ENCODE data around the gene CENPX. TPM values are rescaled to one million over a fixed set of nuclear protein-coding genes. Genes with fewer than 3 reads are reported as not detected.
A peak's percentile ranks its signal among the peaks of the same experiment; 100 is the strongest.

The CENPX gene
- total and polyA plus RNA-seq, 2 of the 13 experiments (the other 11 are each of a cell fraction or from before 2014, with no cell fraction given), result 92.7 to 170 TPM

DNA sequence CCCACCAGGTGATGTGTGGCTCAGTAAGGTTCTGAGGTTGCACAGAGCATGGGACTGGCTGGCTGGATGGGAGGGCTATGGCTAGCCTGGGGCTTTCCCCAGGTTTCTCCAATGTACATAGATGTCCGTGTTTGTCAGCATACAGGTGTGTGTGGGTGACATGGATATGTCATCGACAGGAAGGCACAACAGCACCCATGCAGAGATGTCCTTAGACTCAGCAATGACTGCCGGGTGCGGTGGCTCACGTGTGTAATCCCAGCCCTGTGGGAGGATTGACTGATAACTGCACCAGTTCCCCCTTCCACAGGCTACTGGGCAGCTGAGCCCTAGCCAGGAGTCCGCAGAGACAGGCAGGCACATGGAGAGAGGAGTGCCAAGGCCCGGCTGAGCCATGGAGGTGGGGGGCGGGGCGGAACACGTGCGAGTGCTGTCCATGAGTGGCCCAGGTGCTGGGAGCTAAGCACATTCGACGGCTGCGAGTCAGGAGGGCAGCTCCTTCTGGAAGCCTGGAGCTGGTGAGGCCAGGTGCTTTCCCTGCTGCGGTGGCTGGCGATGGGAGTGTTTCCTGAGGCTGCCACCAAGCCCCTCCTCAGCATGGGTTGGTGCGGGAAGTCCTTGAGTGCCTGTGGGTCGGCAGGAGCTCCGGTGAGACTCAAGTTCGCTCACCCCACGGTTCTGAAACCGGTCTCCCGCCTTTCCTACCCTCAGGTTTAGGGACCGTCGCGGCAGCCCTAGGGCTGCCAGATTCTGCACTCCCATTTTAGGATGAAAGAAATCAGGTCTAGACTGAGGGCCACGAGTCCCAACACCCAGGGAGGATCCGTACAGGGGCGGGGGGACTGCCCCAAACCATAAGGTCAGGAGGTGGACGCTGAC lies 46.1 kb downstream of the CENPX start:
- Histone ChIP-seq H3K4me3 (replicated peaks in 1 of 3; ENCODE audit: insufficient read depth in 1 of 3, low read depth in 2 of 3, low read length in 3 of 3) (peak overlapping the region; percentile 86 to 92 (median 87)), H3K27ac (ENCODE audit: extremely low read length, insufficient read depth, low read length) (peak overlapping the region; percentile 85), H3K9me3 (ENCODE audit: low read length) (peaks cover 13% of the 10 kb centered on the region), H3K79me2 (ENCODE audit: insufficient read depth, low read length) (peaks cover 26% of the 10 kb centered on the region), H3K27me3 (ENCODE audit: control insufficient read depth in 1 of 2, insufficient read depth in 2 of 2, low read length in 2 of 2) (no peaks in the 10 kb centered on the region), H3K4me2 (ENCODE audit: low read depth, low read length) (peak overlapping the region; percentile 97), H2AFZ (ENCODE audit: low read length) (no peak overlapping the region), H3K9ac (ENCODE audit: insufficient read depth, low read depth, low read length) (peak overlapping the region; percentile 95), H3K36me3 (replicated peaks in 1 of 2; ENCODE audit: control insufficient read depth in 1 of 2, insufficient read depth in 2 of 2, low read length in 2 of 2) (peaks cover 1 to 13% of the 10 kb centered on the region in 2 experiments; a peak in 4 of 5 replicates), H3K4me1 (ENCODE audit: insufficient read depth, low read length) (peaks cover 47% of the 10 kb centered on the region), H4K20me1 (ENCODE audit: insufficient read depth, low read length) (no peaks in the 10 kb centered on the region)
- ChIA-PET CTCF (ENCODE audit: low intra/inter-chr PET ratio, low total read pairs) (interaction anchor here (5.6 kb wide), 1 partner anchor 17 kb away, joined by 25 read pairs; the partner anchor contains the start of gene NOTUM), POLR2A (interaction anchor here (0.9 to 14.1 kb wide), 10 partner anchors 9 to 250 kb away, joined by 3 to 382 read pairs (median 4); partner anchors contain the start of genes CENPX, LRRC45 and NOTUM)
- peak; percentile 39 for ATAC-seq
- WGBS (ENCODE audit: low lambda C conversion rate), result 26% methylated on average over 25 of the region's 30 CpGs
- intact Hi-C loops (cut with micrococcal nuclease; ENCODE audit: unreplicated experiment) (loop anchor here (1.0 to 10.0 kb wide), 2 partner anchors 16 to 118 kb away; partner anchors contain the start of gene FASN), in situ Hi-C loops (cut with HindIII; ENCODE audit: extremely low pct_ligation_motif_present, low pct_unique_long_range_greater_than_20kb) (no loop called here)
- FAIRE-seq, result peak; percentile 12
- BruUV-seq (replicated peaks), result TSS peak; percentile 86
- no peak for DNase-seq (ENCODE audit: low spot score)
- TF ChIP-seq ZEB1 (IDR thresholded peaks at IDR 0.05; ENCODE audit: insufficient replicate concordance, low read depth), result no peak
- TF ChIP-seq ZNF562 (CRISPR knock-in tag; IDR thresholded peaks at IDR 0.05; ENCODE audit: borderline replicate concordance), result no peak
- TF ChIP-seq ZNF274 (CRISPR knock-in tag; IDR thresholded peaks at IDR 0.05), result no peak; the same call in none of the 2 replicates
- TF ChIP-seq ZNF256 (CRISPR knock-in tag; conservative IDR thresholded peaks at IDR 0.05), result no peak
- TF ChIP-seq ZNF3 (CRISPR knock-in tag; IDR thresholded peaks at IDR 0.05), result no peak
- TF ChIP-seq ZNF367 (CRISPR knock-in tag; IDR thresholded peaks at IDR 0.05; ENCODE audit: borderline replicate concordance), result no peak
- no peak for TF ChIP-seq ZNF607 (CRISPR knock-in tag; IDR thresholded peaks at IDR 0.05; ENCODE audit: borderline replicate concordance)
- TF ChIP-seq RBM22 (optimal IDR thresholded peaks at IDR 0.05; ENCODE audit: low read length), result peak; percentile 61
- TF ChIP-seq, protein P1, sequence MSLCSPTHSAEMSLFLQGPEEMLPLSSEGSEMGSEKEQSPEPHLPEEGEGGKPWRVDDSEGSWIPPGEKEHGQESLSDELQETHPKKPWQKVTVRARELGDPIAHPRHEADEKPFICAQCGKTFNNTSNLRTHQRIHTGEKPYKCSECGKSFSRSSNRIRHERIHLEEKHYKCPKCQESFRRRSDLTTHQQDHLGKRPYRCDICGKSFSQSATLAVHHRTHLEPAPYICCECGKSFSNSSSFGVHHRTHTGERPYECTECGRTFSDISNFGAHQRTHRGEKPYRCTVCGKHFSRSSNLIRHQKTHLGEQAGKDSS (CRISPR knock-in tag; IDR thresholded peaks at IDR 0.05; ENCODE audit: borderline replicate concordance, low read depth), result no peak; the same call in 1 of the 2 replicates
- TF ChIP-seq HMG20B (CRISPR knock-in tag; conservative IDR thresholded peaks at IDR 0.05), result no peak
- TF ChIP-seq HES4 (CRISPR knock-in tag; IDR thresholded peaks at IDR 0.05; ENCODE audit: borderline replicate concordance), result 0 out of 2 replicates have a peak, but pooled peaks have one; percentile 55
- TF ChIP-seq SIX1 (CRISPR knock-in tag; IDR thresholded peaks at IDR 0.05; ENCODE audit: borderline replicate concordance), result no peak
- 0 out of 2 replicates have a peak, but pooled peaks have one; percentile 28 for TF ChIP-seq HOXA9 (CRISPR knock-in tag; IDR thresholded peaks at IDR 0.05; ENCODE audit: borderline replicate concordance)
- no peak for TF ChIP-seq ZNF660 (CRISPR knock-in tag; IDR thresholded peaks at IDR 0.05; ENCODE audit: borderline replicate concordance, low read depth)
- no peak for TF ChIP-seq LCORL (IDR thresholded peaks at IDR 0.05)
- no peak; the same call in 1 of the 2 replicates for TF ChIP-seq LCORL (CRISPR knock-in tag; IDR thresholded peaks at IDR 0.05)
- TF ChIP-seq ZNF556 (CRISPR knock-in tag; IDR thresholded peaks at IDR 0.05; ENCODE audit: borderline replicate concordance), result no peak; the same call in 1 of the 2 replicates
- TF ChIP-seq, protein P2, sequence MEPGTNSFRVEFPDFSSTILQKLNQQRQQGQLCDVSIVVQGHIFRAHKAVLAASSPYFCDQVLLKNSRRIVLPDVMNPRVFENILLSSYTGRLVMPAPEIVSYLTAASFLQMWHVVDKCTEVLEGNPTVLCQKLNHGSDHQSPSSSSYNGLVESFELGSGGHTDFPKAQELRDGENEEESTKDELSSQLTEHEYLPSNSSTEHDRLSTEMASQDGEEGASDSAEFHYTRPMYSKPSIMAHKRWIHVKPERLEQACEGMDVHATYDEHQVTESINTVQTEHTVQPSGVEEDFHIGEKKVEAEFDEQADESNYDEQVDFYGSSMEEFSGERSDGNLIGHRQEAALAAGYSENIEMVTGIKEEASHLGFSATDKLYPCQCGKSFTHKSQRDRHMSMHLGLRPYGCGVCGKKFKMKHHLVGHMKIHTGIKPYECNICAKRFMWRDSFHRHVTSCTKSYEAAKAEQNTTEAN (CRISPR knock-in tag; conservative IDR thresholded peaks at IDR 0.05), result no peak
- TF ChIP-seq GLI4 (CRISPR knock-in tag; IDR thresholded peaks at IDR 0.05; ENCODE audit: borderline replicate concordance), result no peak; the same call in 1 of the 2 replicates
- TF ChIP-seq ZFP36L1 (CRISPR knock-in tag; IDR thresholded peaks at IDR 0.05), result no peak; the same call in 1 of the 2 replicates
- TF ChIP-seq RARG (CRISPR knock-in tag; IDR thresholded peaks at IDR 0.05; ENCODE audit: low read depth), result no peak
- TF ChIP-seq ZNF121 (CRISPR knock-in tag; IDR thresholded peaks at IDR 0.05), result peak; percentile 75

Measured in HepG2 (cell line).